Astrocyte (in vitro differentiated cells and primary cell): ENCODE measurements around the gene ANKRD24. TPM values are rescaled to one million over a fixed set of nuclear protein-coding genes. Genes with fewer than 3 reads are reported as not detected.

Experiments used
- DNase-seq: peaks from one replicate; pipeline ENCODE4 v3.0.0-alpha.2; 2010; ENCODE audit warnings: low read depth
- FAIRE-seq: peaks from 2 replicates; lab custom pipeline; 2011; peaks lifted over from hg19 to GRCh38; lab: Jason Lieb, UNC
- H2AFZ ChIP-seq: 2 replicates; pipeline ENCODE4 v1.6.0; 2012; ENCODE audit warnings: low read depth, low read length, inconsistent platforms
- H3K27ac ChIP-seq: 2 replicates; pipeline ENCODE4 v1.5.1; 2011; ENCODE audit warnings: low read depth, low read length, inconsistent platforms
- H3K27me3 ChIP-seq: 2 replicates; pipeline ENCODE4 v1.6.0; 2011; ENCODE audit warnings: low read length, inconsistent platforms; ENCODE audit not compliant: insufficient read depth
- H3K36me3 ChIP-seq: 2 replicates; pipeline ENCODE4 v1.5.1; 2011; ENCODE audit warnings: low read length, inconsistent platforms; ENCODE audit not compliant: insufficient read depth
- H3K4me1 ChIP-seq: 2 replicates; pipeline ENCODE4 v1.5.1; 2011; ENCODE audit warnings: low read length, inconsistent platforms; ENCODE audit not compliant: insufficient read depth
- H3K4me2 ChIP-seq: 2 replicates; pipeline ENCODE4 v1.6.0; 2012; ENCODE audit warnings: low read length, inconsistent platforms
- H3K4me3 ChIP-seq: 2 replicates; pipeline ENCODE4 v1.5.1; 2011; ENCODE audit warnings: low read depth, mild to moderate bottlenecking, low read length, inconsistent platforms; ENCODE audit not compliant: insufficient read depth
- H3K79me2 ChIP-seq: 2 replicates; pipeline ENCODE4 v1.6.0; 2012; ENCODE audit warnings: mild to moderate bottlenecking, low read length, inconsistent platforms; ENCODE audit not compliant: insufficient read depth
- H3K9ac ChIP-seq: 2 replicates; pipeline ENCODE4 v1.6.0; 2012; ENCODE audit warnings: mild to moderate bottlenecking, low read length, inconsistent platforms
- H3K9me3 ChIP-seq: 2 replicates; pipeline ENCODE4 v1.5.1; 2012; ENCODE audit warnings: low read depth, mild to moderate bottlenecking, low read length, inconsistent platforms; ENCODE audit not compliant: insufficient read depth
- H4K20me1 ChIP-seq: 2 replicates; pipeline ENCODE4 v1.6.0; 2012; ENCODE audit warnings: low read length, inconsistent platforms; ENCODE audit not compliant: insufficient read depth
- H3K27ac Mint-ChIP-seq: one replicate; pipeline ENCODE4 v1.8.0; 2021; ENCODE audit warnings: mild to moderate bottlenecking, mixed read lengths; ENCODE audit not compliant: unreplicated experiment
- H3K27me3 Mint-ChIP-seq: one replicate; pipeline ENCODE4 v1.8.0; 2021; ENCODE audit warnings: low read depth, mixed read lengths; ENCODE audit not compliant: unreplicated experiment
- H3K36me3 Mint-ChIP-seq: one replicate; pipeline ENCODE4 v1.8.0; 2021; ENCODE audit warnings: low read depth, mixed read lengths; ENCODE audit not compliant: unreplicated experiment
- H3K4me1 Mint-ChIP-seq: one replicate; pipeline ENCODE4 v1.8.0; 2021; ENCODE audit warnings: low read depth, mixed read lengths; ENCODE audit not compliant: unreplicated experiment
- H3K4me3 Mint-ChIP-seq: one replicate; pipeline ENCODE4 v1.8.0; 2021; ENCODE audit warnings: mild to moderate bottlenecking, moderate library complexity, mixed read lengths; ENCODE audit not compliant: unreplicated experiment
- H3K9me3 Mint-ChIP-seq: one replicate; pipeline ENCODE4 v1.8.0; 2021; ENCODE audit warnings: mild to moderate bottlenecking, mixed read lengths; ENCODE audit not compliant: unreplicated experiment
- EZH2 ChIP-seq: IDR thresholded peaks from 2 replicates; pipeline ENCODE4 v1.6.1; 2012; ENCODE audit warnings: mild to moderate bottlenecking, low read length, inconsistent platforms; ENCODE audit not compliant: insufficient read depth
- total RNA-seq: library from RNA; stranded (reverse); gene quantifications from 2 replicates; pipeline ENCODE4 v1.2.1, GENCODE V29; 2021
- TF ChIP-seq, protein P1 (sequence below): IDR thresholded peaks from 2 replicates; pipeline ENCODE4 v1.5.1; 2011; ENCODE audit warnings: low read depth, mild to moderate bottlenecking, inconsistent platforms, low read length, moderate library complexity; ENCODE audit not compliant: insufficient read depth

The ANKRD24 gene
- total RNA-seq, 1 donor from 2014 or later, result 0.73 TPM

DNA sequence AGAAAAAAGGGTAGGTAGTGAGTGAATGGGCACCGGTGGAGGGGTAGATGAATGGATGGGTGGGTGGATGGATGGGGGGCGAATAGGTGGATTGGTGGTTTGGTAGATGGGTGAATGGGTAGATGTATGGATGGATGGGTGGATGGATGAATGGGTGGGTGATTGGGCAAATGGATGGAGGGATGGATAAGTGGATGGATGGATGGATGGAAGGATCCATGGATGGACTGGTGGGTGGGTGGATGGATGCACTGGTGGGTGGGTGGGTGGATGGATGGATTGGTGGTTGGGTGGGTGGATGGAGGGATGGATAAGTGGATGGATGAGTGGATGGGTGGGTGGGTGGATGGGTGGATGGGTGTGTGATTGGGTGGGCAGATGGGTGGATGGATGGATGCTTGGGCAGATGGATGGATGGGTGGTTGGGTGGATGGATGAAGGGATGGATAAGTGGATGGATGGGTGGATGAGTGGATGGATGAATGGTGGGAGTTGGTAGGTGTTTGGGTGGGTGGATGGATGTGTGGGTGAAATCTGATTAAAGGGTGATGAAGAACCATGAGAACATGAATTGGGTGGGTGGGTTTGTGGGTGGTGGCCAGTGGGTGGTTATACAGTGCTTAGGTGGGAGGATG lies 2.3 kb downstream of the ANKRD24 start:
- Histone ChIP-seq H3K4me3 (no peak overlapping the region), H2AFZ (no peak overlapping the region), H3K4me1 (no peaks in the 10 kb centered on the region), H3K36me3 (peaks cover 2% of the 10 kb centered on the region), H3K4me2 (no peak overlapping the region), H3K27ac (no peak overlapping the region), H3K9me3 (no peaks in the 10 kb centered on the region), H3K27me3 (no peaks in the 10 kb centered on the region), H4K20me1 (no peaks in the 10 kb centered on the region), H3K79me2 (peaks cover 19% of the 10 kb centered on the region), H3K9ac (no peak overlapping the region)
- TF ChIP-seq, protein P1, sequence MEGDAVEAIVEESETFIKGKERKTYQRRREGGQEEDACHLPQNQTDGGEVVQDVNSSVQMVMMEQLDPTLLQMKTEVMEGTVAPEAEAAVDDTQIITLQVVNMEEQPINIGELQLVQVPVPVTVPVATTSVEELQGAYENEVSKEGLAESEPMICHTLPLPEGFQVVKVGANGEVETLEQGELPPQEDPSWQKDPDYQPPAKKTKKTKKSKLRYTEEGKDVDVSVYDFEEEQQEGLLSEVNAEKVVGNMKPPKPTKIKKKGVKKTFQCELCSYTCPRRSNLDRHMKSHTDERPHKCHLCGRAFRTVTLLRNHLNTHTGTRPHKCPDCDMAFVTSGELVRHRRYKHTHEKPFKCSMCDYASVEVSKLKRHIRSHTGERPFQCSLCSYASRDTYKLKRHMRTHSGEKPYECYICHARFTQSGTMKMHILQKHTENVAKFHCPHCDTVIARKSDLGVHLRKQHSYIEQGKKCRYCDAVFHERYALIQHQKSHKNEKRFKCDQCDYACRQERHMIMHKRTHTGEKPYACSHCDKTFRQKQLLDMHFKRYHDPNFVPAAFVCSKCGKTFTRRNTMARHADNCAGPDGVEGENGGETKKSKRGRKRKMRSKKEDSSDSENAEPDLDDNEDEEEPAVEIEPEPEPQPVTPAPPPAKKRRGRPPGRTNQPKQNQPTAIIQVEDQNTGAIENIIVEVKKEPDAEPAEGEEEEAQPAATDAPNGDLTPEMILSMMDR, result no peak
- TF ChIP-seq EZH2, result no peak
- DNase-seq (no peak), FAIRE-seq (no peak)
- H3K4me1 Mint-ChIP-seq, result peaks cover 2% of the 10 kb centered on the region
- no peaks in the 10 kb centered on the region for H3K36me3 Mint-ChIP-seq
- peaks cover 9% of the 10 kb centered on the region for H3K27me3 Mint-ChIP-seq
- no peaks in the 10 kb centered on the region for H3K9me3 Mint-ChIP-seq
- H3K27ac Mint-ChIP-seq, result no peak overlapping the region
- no peak overlapping the region for H3K4me3 Mint-ChIP-seq

GRCh38 chr19:4185413-4186086 lies 3.1 kb downstream of the ANKRD24 start:
- Histone ChIP-seq H3K27me3 (no peaks in the 10 kb centered on the region), H3K79me2 (peaks cover 16% of the 10 kb centered on the region), H2AFZ (no peak overlapping the region), H3K4me3 (no peak overlapping the region), H4K20me1 (no peaks in the 10 kb centered on the region), H3K36me3 (peaks cover under 1% of the 10 kb centered on the region), H3K9me3 (no peaks in the 10 kb centered on the region), H3K9ac (no peak overlapping the region), H3K4me1 (no peaks in the 10 kb centered on the region), H3K4me2 (no peak overlapping the region), H3K27ac (no peak overlapping the region)
- Mint-ChIP-seq H3K9me3 (no peaks in the 10 kb centered on the region), H3K4me3 (no peak overlapping the region), H3K27me3 (peaks cover 9% of the 10 kb centered on the region), H3K36me3 (no peaks in the 10 kb centered on the region), H3K27ac (peak overlapping the region; percentile 47), H3K4me1 (peaks cover 2% of the 10 kb centered on the region)
- TF ChIP-seq EZH2, result no peak
- DNase-seq (no peak), FAIRE-seq (no peak)

GRCh38 chr19:4186087-4186993 lies 3.9 kb downstream of the ANKRD24 start:
- Histone ChIP-seq H3K4me2 (no peak overlapping the region), H3K79me2 (peaks cover 8% of the 10 kb centered on the region), H3K27me3 (no peaks in the 10 kb centered on the region), H3K4me3 (no peak overlapping the region), H3K9ac (no peak overlapping the region), H3K27ac (no peak overlapping the region), H3K9me3 (no peaks in the 10 kb centered on the region), H4K20me1 (no peaks in the 10 kb centered on the region), H3K36me3 (no peaks in the 10 kb centered on the region), H3K4me1 (no peaks in the 10 kb centered on the region), H2AFZ (peak overlapping the region; percentile 39)
- TF ChIP-seq EZH2, result no peak
- TF ChIP-seq, protein P1, result peak; percentile 77
- peak overlapping the region; percentile 47 for H3K27ac Mint-ChIP-seq
- H3K36me3 Mint-ChIP-seq, result no peaks in the 10 kb centered on the region
- no peaks in the 10 kb centered on the region for H3K9me3 Mint-ChIP-seq
- FAIRE-seq (no peak), DNase-seq (peak; percentile 15)
- H3K4me1 Mint-ChIP-seq, result peaks cover under 1% of the 10 kb centered on the region
- H3K4me3 Mint-ChIP-seq, result no peak overlapping the region
- H3K27me3 Mint-ChIP-seq, result peaks cover 9% of the 10 kb centered on the region
